ENCODE data around the gene GPAM.

The GPAM gene

GRCh38 chr10:112225771-112226438, 42.3 kb upstream of the GPAM start:
- peaks cover 3% of the 10 kb centered on the region for H3K36me3 ChIP-seq (ENCODE audit: control insufficient read depth, insufficient read depth, low read length, severe bottlenecking)
- no peaks in the 10 kb centered on the region for H3K27me3 ChIP-seq (replicated peaks; ENCODE audit: control insufficient read depth, insufficient read depth, low read length)
- H3K4me3 ChIP-seq (ENCODE audit: low read length) = peak overlapping the region; percentile 48
- H3K9ac ChIP-seq (ENCODE audit: low read length) = no peak overlapping the region
- DNase-seq (ENCODE audit: low read depth) = no peak
- peaks cover 26% of the 10 kb centered on the region for H3K9me3 ChIP-seq (ENCODE audit: control insufficient read depth, low read length)
- peaks cover 27% of the 10 kb centered on the region for H3K4me1 ChIP-seq (ENCODE audit: control insufficient read depth, insufficient read depth, low read length)

GRCh38 chr10:112224933-112225529, 41.5 kb upstream of the GPAM start:
- H3K27me3 ChIP-seq (replicated peaks; ENCODE audit: control insufficient read depth, insufficient read depth, low read length) = no peaks in the 10 kb centered on the region
- H3K4me1 ChIP-seq (ENCODE audit: control insufficient read depth, insufficient read depth, low read length) = peaks cover 22% of the 10 kb centered on the region
- H3K4me3 ChIP-seq (ENCODE audit: low read length) = peak overlapping the region; percentile 48
- H3K9ac ChIP-seq (ENCODE audit: low read length) = no peak overlapping the region
- H3K36me3 ChIP-seq (ENCODE audit: control insufficient read depth, insufficient read depth, low read length, severe bottlenecking) = peaks cover 3% of the 10 kb centered on the region
- peaks cover 35% of the 10 kb centered on the region for H3K9me3 ChIP-seq (ENCODE audit: control insufficient read depth, low read length)
- DNase-seq (ENCODE audit: low read depth) = no peak

DNA sequence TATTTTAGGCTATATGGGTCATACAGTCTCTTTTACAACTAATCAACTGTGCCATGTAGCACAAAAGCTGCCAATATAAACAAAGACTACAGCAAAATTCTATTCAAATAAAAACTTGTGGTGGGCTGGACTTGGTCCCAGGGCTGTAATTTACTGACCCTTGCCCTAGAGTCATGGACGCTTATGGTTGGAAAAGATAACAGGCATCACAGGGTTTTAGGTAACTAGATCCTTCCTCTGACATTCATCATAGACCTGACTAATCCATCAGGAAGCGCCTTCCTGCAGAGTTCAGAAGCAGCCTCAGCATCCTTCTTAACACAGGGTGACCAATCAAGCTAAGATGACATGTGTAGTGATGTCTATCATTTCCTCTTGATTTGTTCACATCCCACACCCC, 40.2 kb upstream of the GPAM start:
- Histone ChIP-seq H3K27me3 (replicated peaks; ENCODE audit: control insufficient read depth, insufficient read depth, low read length) (no peaks in the 10 kb centered on the region), H3K4me1 (ENCODE audit: control insufficient read depth, insufficient read depth, low read length) (peaks cover 22% of the 10 kb centered on the region), H3K4me3 (ENCODE audit: low read length) (no peak overlapping the region), H3K9me3 (ENCODE audit: control insufficient read depth, low read length) (peaks cover 41% of the 10 kb centered on the region), H3K36me3 (ENCODE audit: control insufficient read depth, insufficient read depth, low read length, severe bottlenecking) (peaks cover 3% of the 10 kb centered on the region), H3K9ac (ENCODE audit: low read length) (no peak overlapping the region)
- DNase-seq (ENCODE audit: low read depth) = no peak

- peaks cover 15% of the 10 kb centered on the region for H3K4me1 ChIP-seq (ENCODE audit: control insufficient read depth, insufficient read depth, low read length)
- no peak overlapping the region for H3K4me3 ChIP-seq (ENCODE audit: low read length)
- no peak for DNase-seq (ENCODE audit: low read depth)
- no peaks in the 10 kb centered on the region for H3K27me3 ChIP-seq (replicated peaks; ENCODE audit: control insufficient read depth, insufficient read depth, low read length)
- peaks cover 41% of the 10 kb centered on the region for H3K9me3 ChIP-seq (ENCODE audit: control insufficient read depth, low read length)
- peaks cover 3% of the 10 kb centered on the region for H3K36me3 ChIP-seq (ENCODE audit: control insufficient read depth, insufficient read depth, low read length, severe bottlenecking)
- H3K9ac ChIP-seq (ENCODE audit: low read length) = no peak overlapping the region
Measured at GRCh38 chr10:112222799-112223198, 39.2 kb upstream of the GPAM start.

DNA sequence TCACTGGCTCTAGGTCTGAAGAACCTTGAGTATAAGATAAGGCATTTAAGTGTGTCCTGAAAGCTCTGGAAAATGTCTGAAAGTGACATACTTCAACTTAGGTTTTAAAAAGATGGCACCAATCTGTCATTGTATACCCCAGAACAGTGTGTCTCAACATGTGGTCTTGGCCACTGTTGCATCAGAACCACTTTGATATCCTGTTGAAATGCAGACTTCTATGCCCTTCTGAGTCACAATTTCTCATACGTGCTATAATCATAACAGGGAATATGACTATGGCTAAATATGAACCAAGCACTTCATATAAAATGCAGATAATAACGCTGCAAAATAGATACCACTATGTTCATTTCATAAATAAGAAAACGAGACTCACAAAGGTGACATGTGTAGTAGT, 38.0 kb upstream of the GPAM start:
- Histone ChIP-seq H3K9ac (ENCODE audit: low read length) (no peak overlapping the region), H3K4me1 (ENCODE audit: control insufficient read depth, insufficient read depth, low read length) (peaks cover 5% of the 10 kb centered on the region), H3K36me3 (ENCODE audit: control insufficient read depth, insufficient read depth, low read length, severe bottlenecking) (peaks cover 3% of the 10 kb centered on the region), H3K27me3 (replicated peaks; ENCODE audit: control insufficient read depth, insufficient read depth, low read length) (no peaks in the 10 kb centered on the region), H3K4me3 (ENCODE audit: low read length) (no peak overlapping the region), H3K9me3 (ENCODE audit: control insufficient read depth, low read length) (peaks cover 35% of the 10 kb centered on the region)
- DNase-seq (ENCODE audit: low read depth) = no peak

DNA sequence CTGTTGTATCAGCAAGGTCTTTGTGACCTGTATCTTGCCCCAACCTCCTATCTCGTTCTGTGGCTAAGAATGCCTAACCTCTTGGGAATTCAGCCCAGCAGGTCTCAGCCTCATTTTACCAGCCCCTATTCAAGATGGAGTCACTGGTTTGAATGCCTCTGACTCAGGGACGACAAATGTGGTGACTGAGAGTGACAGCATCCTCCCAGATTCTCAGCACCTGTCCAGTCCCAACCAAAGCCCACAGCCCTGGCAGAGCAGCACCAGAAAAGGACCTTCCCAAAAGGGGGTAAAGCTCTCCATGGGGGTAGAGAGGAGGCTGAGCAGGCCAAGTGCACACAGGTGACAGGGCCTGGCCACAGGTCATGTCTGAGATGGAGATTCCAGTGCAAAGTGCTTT, 35.4 kb upstream of the GPAM start:
- DNase-seq (ENCODE audit: low read depth) = no peak
- H3K27me3 ChIP-seq (replicated peaks; ENCODE audit: control insufficient read depth, insufficient read depth, low read length) = no peaks in the 10 kb centered on the region
- H3K9ac ChIP-seq (ENCODE audit: low read length) = no peak overlapping the region
- peaks cover 17% of the 10 kb centered on the region for H3K4me1 ChIP-seq (ENCODE audit: control insufficient read depth, insufficient read depth, low read length)
- H3K4me3 ChIP-seq (ENCODE audit: low read length) = no peak overlapping the region
- peaks cover 18% of the 10 kb centered on the region for H3K9me3 ChIP-seq (ENCODE audit: control insufficient read depth, low read length)
- no peaks in the 10 kb centered on the region for H3K36me3 ChIP-seq (ENCODE audit: control insufficient read depth, insufficient read depth, low read length, severe bottlenecking)

DNA sequence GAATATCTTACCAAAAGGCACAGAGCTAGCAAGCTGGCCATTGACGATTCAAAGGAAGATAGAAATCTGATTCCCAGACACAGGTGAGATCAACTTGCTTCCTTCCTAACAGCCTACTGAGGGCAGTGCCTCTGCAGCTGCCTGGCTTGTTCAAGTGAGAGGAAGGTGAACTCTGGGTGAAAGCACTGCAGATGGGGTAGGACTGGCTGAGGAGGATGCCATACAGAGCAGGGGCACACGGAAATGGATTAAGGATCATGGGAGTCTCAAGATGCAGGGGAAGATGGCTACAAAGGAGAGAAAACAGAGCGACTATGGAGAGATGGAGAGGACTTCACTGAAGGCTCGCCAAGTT, 34.4 kb upstream of the GPAM start:
- no peak overlapping the region for H3K9ac ChIP-seq (ENCODE audit: low read length)
- no peak overlapping the region for H3K4me3 ChIP-seq (ENCODE audit: low read length)
- peaks cover 24% of the 10 kb centered on the region for H3K4me1 ChIP-seq (ENCODE audit: control insufficient read depth, insufficient read depth, low read length)
- DNase-seq (ENCODE audit: low read depth) = no peak
- H3K36me3 ChIP-seq (ENCODE audit: control insufficient read depth, insufficient read depth, low read length, severe bottlenecking) = peaks cover 7% of the 10 kb centered on the region
- peaks cover 18% of the 10 kb centered on the region for H3K9me3 ChIP-seq (ENCODE audit: control insufficient read depth, low read length)
- no peaks in the 10 kb centered on the region for H3K27me3 ChIP-seq (replicated peaks; ENCODE audit: control insufficient read depth, insufficient read depth, low read length)

GRCh38 chr10:112217386-112218035, 33.9 kb upstream of the GPAM start:
- DNase-seq (ENCODE audit: low read depth) = no peak
- peaks cover 24% of the 10 kb centered on the region for H3K4me1 ChIP-seq (ENCODE audit: control insufficient read depth, insufficient read depth, low read length)
- peaks cover 18% of the 10 kb centered on the region for H3K9me3 ChIP-seq (ENCODE audit: control insufficient read depth, low read length)
- no peaks in the 10 kb centered on the region for H3K27me3 ChIP-seq (replicated peaks; ENCODE audit: control insufficient read depth, insufficient read depth, low read length)
- no peak overlapping the region for H3K4me3 ChIP-seq (ENCODE audit: low read length)
- H3K9ac ChIP-seq (ENCODE audit: low read length) = no peak overlapping the region
- peaks cover 12% of the 10 kb centered on the region for H3K36me3 ChIP-seq (ENCODE audit: control insufficient read depth, insufficient read depth, low read length, severe bottlenecking)

DNA sequence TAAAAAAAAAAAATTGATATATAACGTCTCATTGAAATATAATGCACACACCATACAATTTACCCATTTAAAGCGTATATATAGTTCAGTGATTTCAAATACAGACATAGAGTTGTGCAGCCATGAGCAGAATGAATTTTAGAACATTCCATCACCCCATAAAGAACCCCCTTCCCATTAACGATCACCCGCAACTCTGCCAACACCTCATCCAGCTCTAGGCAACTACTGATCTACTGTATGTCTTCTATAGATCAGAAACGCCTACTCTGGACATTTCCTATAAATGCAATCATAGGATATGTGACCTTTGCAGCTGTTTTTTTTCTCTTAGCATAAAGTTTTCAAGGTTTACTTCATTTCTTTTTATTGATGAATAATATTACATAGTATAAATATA, 33.4 kb upstream of the GPAM start:
- DNase-seq (ENCODE audit: low read depth) = no peak
- H3K4me3 ChIP-seq (ENCODE audit: low read length) = no peak overlapping the region
- peaks cover 24% of the 10 kb centered on the region for H3K4me1 ChIP-seq (ENCODE audit: control insufficient read depth, insufficient read depth, low read length)
- H3K27me3 ChIP-seq (replicated peaks; ENCODE audit: control insufficient read depth, insufficient read depth, low read length) = no peaks in the 10 kb centered on the region
- H3K9me3 ChIP-seq (ENCODE audit: control insufficient read depth, low read length) = peaks cover 18% of the 10 kb centered on the region
- H3K36me3 ChIP-seq (ENCODE audit: control insufficient read depth, insufficient read depth, low read length, severe bottlenecking) = peaks cover 15% of the 10 kb centered on the region
- no peak overlapping the region for H3K9ac ChIP-seq (ENCODE audit: low read length)

DNA sequence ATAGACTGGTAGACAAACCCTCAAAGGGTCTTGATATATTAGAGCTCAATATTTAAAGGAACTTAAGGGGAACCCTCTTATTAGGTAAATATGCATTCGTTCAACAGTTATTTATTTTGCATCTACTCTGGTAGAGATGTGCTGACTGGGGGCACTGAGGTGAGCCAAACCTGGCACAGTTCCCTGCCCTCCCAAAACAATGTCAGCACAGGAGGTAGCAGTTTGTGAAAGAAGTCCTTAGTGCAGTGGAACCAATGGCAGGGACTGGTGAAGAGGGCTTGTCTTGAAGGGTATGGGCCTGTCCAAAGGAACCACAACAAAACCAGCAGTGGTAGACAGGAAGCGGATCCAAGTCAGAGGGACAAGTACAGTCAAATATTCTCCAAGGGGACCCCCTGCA, 32.6 kb upstream of the GPAM start:
- no peak for DNase-seq (ENCODE audit: low read depth)
- Histone ChIP-seq H3K9me3 (ENCODE audit: control insufficient read depth, low read length) (peaks cover 18% of the 10 kb centered on the region), H3K27me3 (replicated peaks; ENCODE audit: control insufficient read depth, insufficient read depth, low read length) (no peaks in the 10 kb centered on the region), H3K4me3 (ENCODE audit: low read length) (no peak overlapping the region), H3K36me3 (ENCODE audit: control insufficient read depth, insufficient read depth, low read length, severe bottlenecking) (peaks cover 22% of the 10 kb centered on the region), H3K4me1 (ENCODE audit: control insufficient read depth, insufficient read depth, low read length) (peaks cover 19% of the 10 kb centered on the region), H3K9ac (ENCODE audit: low read length) (peak overlapping the region; percentile 63)

DNA sequence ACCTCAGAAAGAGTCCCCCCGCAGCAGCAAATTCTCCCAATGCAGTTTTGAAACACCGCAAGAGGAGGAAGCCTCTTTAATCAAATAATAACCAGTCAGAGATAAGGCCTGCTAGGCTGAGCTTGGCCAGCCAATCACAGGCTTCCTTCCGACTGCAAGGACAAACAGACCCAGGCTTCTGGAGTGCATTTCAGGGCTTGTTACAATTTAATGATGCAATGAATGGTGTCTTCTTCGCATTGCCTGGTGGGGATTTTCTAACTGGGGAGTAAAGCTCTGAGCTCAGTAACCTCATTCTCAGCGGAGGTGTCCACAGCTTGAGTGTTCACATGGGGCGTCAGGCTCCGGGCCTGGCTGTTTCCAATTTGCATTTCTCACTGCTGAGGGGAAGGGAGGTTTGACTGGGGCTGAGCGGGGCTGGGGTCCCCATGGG, 31.8 kb upstream of the GPAM start:
- Histone ChIP-seq H3K9ac (ENCODE audit: low read length) (peak overlapping the region; percentile 89), H3K4me1 (ENCODE audit: control insufficient read depth, insufficient read depth, low read length) (peaks cover 19% of the 10 kb centered on the region), H3K4me3 (ENCODE audit: low read length) (peak overlapping the region; percentile 75), H3K36me3 (ENCODE audit: control insufficient read depth, insufficient read depth, low read length, severe bottlenecking) (peaks cover 26% of the 10 kb centered on the region), H3K9me3 (ENCODE audit: control insufficient read depth, low read length) (peaks cover 10% of the 10 kb centered on the region), H3K27me3 (replicated peaks; ENCODE audit: control insufficient read depth, insufficient read depth, low read length) (no peaks in the 10 kb centered on the region)
- no peak for DNase-seq (ENCODE audit: low read depth)

All from adipocyte (in vitro differentiated cells).